GM19467 (cell line): ENCODE data around the gene CCL4.
"Not testable (repeated sequence)": the region's sequence is repeated elsewhere in the genome, so short reads cannot be mapped to it uniquely, and the experiment has no call there.

Source experiments
- ATAC-seq: cut with Tn5 transposase; IDR thresholded peaks from one replicate; pipeline ENCODE4 v1.9.1; 2021; ENCODE audit warnings: mild to moderate bottlenecking, moderate library complexity; ENCODE audit not compliant: unreplicated experiment

CCL4 gene

DNA sequence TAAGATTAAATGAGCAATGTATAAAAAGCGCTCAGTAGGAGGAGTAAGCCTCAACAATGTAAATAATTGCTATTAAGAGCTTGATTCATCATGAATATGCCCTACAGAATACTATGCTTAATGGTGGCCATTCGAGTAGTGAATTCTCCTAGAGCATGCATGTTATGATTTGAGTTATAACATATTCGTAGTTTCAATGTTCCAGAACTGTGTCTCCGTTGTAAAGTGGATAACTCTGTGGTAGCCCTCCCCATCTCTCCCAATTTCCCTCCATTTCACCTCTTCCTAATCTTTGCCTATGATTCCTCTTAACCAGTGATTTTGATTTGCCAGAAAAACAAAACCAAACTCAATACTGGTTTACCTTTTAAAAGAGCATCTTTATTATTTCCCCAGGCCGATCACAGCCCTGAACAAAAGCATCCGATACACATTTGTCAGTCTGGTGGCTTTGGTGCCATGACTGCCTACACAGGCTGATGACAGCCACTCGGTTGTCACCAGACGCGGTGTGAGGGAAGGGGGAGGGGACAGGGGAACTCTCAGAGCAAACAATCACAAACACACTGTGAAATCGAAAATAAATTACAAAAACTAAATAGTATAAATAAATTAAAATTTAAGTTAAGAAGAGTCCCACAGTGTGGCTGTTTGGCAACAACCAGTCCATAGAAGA, 15.6 kb upstream of the CCL4 start:
- not testable (repeated sequence) for ATAC-seq

DNA sequence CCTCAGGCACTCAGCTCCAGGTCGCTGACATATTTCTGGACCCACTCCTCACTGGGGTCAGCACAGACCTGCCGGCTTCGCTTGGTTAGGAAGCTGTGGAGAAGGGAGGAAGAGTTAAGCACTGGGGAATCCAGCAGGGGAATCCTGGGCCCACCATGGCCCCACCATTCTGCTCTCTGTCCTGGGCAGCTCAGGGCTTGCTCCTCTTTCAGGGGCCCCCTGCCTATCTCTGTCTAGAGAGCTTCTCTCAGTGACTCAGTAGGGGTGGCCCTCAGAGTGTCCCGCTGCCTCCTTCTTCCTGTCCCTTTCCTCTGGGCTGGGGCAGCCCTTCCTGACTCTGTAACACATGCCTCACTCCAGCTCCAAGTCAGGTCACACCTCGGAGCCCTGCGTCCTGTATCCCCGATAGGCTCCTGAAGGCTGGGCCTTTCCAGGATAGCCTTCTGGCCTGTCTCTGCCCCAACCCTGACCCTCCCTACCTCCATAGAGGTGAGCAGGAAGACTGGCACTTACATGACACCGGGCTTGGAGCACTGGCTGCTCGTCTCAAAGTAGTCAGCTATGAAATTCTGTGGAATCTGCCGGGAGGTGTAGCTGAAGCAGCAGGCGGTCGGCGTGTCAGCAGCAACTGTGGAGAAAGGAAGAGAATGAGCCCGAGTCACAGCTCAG, 14.8 kb upstream of the CCL4 start:
- no peak for ATAC-seq

DNA sequence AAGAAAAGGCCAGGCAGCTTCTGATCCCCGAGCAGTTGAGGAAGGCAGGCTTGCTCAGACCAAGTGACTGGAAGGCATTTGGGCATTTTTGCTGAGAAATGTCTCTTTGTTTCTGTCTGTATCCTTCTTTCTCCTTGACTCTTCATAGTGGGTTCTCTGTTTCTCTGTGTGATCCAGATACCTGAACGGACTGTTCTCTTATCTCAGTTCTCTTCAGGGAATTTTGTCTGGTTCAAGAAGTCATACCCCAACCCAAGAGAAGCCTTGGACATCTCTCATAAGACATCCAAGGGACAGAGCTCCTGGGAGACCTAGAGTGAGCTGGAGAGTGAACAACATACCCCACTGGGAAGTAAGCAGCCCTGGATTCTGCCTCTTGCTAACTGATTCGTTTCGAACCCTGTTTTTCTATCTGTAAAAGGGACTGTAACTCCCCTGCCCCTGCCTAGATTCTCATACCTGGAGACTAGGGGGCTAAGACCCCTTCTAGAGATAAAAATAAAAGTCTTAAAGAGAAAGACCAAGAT, 14.2 kb upstream of the CCL4 start:
- ATAC-seq: no peak

DNA sequence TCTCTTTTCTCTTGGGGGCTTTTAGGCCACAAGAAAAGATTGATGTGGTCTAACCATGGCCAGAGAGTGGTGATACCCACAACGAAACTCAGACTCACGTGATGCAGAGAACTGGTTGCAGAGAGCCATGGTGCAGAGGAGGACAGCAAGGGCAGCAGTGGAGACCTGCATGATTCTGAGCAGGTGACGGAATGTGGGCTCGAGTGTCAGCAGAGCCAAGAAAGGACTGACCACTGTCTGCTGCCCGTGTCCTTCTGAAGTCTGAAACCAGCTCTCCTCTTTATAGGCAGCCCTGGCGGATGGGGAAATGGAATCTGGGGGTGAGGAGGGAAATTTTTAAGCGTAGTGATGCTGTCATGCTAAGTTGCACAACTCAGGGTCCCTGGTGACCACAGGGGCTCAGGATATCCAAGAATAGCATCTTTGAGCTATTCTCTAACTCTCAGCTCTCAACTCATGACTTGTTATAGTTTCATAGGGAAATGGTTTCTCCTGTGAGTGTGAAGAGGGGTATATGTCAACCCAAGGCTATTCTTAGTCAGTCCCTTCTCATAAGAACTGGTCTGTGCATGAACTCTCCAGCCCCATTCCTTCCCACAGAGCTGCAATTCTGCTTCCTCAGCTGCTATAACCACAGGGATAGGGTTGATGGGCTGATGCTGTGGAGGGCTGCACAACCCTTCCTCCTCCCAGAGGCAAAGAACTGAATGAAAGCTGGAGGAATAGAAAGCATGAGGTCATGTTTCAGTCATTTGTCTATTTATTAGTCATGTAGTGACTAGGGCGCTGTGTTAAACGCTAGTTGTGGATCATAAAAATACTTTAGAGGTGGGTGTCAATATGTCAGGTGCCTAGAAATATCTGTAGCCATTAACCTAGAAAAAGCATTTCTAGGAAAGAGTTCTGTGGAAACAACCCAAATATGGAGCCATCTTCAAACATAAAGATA, 13.5 kb upstream of the CCL4 start, which contains the start of gene CCL3:
CCL3 (minus strand) TSS at position 256 of the 949 bp plus-strand sequence; CDS start at position 171, 85 bp downstream.
- peak; percentile 61 for ATAC-seq

DNA sequence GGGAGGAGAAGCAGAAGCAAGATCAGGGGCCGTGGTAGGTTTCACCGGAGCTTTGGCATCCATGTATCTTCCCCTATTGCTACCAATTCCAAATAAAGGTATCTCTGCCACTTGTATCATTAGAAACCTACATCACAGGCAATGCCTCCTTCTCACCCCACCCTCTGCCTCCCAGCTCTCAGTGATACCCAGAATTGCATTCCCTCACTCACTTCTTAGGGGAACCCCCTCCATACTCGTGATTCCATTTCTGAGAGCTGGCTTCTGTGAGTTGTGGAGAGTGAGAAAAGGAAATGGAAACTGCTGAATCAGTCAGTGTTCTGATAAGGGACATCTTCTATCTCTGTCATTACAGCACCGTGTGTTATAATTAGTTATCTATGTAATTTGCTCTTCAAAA, 11.4 kb upstream of the CCL4 start:
- no peak for ATAC-seq

DNA sequence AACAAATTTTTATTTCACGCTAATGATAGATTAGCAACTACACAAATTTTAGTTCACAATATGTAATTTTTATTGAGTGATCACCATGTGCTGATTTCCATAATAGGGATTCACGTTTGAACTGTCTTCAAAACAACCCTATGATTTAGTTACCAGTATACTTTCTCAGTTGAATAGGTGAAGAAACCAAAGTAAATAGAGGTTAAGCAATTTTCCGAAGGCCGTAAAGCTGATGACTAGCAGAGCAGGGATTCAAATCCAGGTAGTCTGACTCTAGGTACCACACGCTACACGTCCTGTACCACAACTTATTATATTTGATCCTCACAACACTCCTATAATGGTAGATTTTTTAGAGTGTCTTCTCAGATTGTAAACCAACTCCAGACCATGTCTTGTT, 10.9 kb upstream of the CCL4 start:
- ATAC-seq: not testable (repeated sequence)

DNA sequence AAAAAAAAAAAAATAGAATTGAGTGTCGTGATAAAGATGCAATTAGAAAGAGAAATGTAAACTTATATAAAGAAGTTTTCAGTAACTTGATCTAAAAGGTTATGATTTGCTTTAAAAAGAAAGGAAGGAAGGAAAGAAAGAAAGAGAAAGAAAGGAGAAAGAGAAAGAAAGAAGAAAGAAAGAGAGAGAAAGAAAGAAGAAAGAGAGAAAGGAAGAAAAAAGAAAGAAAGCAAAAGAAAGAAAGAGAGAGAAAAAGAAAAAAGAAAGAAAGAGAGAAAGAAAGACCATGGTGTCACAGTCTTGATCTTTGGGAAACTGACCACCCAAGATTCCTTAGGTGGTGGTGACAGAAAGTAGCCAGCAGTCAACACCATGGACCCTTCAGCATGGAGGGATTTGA, 9.4 kb upstream of the CCL4 start:
- no peak for ATAC-seq

DNA sequence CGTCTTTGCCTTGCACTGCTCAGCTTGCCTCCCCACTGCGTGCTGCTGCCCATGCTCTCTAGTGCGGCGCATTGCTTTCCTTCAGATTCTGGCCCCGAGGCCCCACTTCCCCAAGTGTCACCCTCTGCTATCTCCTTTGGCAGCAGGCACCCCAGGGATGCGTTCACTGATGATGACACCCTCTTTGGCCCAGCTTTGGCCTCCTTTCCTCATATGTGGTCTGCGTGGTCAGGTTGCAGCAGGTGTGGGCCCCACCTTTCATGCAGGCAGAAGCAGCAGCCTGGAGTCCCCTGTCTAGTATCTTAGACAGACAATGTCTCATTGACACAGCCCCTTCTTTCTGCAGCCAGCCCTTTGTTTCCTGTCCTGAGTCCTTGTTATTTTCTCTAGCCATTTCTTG, 8.9 kb upstream of the CCL4 start:
- ATAC-seq: no peak

DNA sequence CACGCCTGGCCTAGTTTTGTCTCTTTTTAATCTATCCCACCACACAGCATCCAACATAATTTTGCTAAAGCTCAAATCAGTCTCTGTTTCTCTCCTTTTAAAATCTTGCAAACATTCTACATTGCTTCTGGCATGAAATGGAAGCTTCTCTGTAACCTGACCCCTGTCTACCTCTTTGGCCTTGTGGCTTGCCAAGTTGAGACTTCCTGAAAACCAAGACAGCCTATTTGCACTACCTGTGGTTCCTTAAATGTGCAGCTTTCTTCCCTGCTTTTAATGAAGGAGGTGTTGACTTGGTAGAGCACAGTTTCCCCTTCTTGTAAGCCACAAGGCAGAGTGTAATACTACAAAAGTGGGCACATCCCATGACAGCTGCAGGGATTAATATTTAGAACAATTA, 7.6 kb upstream of the CCL4 start:
- no peak for ATAC-seq

DNA sequence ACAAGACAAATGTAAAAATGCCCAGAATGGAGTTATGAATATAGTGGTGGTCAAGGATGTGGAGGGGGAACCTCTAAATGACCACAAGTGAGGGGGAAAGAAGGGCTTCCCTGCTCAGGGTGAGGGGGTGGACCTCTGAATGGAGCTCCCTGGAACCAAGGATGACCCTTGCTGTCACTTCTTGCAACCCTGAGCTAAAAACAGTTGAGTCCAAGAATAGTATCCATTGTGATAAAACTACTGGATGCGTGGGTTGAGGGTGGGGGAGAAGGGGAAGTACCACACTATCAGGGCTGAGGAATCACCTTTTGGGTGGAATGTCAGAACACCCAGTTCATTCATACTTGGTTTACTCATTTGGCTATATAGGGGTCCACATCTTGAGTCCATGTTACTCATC, 4.6 kb upstream of the CCL4 start:
- not testable (repeated sequence) for ATAC-seq

DNA sequence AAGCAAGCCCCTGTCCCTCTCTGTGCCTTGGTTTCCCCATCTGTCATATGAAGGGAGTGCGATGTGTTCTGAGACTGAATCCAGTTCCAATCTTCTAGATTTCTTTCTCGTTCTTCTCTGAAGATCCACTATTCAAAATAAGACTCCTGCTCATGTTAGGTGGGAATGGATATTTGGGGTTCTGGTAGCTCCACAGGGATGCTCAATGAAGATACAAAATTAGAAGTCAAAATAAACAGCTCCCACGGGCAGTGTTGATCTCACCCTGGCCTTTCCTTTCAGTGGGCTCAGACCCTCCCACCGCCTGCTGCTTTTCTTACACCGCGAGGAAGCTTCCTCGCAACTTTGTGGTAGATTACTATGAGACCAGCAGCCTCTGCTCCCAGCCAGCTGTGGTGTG, 619 bp downstream of the CCL4 start:
- ATAC-seq: not testable (repeated sequence)

DNA sequence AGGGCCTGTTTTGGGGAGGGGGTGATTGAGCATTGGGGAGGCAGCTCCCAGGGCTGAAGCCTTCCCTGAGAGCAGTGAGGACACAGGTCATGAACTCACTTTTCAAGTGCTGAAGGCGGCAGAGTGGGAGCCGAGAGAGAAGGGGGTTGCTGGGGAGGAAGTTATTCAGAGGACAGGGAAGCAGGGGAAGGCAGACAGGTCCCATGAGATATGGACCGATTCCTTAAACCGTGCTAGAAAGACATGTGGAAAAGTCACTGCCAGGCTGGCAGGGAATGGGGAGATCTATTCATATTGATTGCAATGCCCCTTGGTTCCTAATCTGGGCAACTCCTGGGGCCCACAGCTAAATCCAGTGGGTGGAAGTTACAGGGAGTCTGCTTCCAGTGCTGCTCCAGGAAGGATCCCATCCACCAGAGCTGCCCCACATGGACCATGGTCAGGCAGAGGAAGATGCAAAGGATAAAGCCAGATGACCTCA, 1.1 kb downstream of the CCL4 start:
- no peak for ATAC-seq

DNA sequence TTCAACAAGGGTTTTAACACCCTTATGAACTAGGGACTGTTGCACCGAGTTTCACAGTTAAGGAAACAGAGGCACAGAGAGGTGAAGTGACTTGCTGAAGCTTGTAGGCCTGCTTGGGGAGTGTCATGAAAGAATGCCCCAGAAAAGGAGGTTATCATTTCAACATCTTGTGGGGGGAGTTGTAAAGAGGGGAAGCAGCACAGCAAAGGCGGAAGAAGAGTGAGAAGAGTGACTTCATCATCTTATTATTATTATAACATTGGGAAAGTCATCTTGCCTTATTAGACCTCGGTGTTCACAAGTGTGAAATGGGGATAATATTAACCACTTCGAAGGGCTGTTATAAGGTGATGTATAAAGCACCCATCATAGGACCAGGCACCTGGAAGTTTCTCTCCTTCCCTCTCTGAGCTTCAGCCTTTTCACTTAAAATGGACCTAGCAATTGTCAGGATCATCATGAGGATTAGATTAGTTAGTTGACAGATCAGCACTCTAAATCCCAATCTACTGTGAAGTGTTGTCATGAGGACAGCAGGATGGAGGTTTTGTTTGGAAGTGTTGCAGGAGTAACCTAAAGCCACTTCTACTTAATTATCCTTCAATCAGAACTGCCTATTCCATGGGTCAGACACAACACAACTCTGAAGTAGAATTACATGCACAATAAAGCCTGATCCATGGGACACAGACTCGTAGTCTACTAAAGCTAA, 2.3 kb downstream of the CCL4 start:
- ATAC-seq: no peak

DNA sequence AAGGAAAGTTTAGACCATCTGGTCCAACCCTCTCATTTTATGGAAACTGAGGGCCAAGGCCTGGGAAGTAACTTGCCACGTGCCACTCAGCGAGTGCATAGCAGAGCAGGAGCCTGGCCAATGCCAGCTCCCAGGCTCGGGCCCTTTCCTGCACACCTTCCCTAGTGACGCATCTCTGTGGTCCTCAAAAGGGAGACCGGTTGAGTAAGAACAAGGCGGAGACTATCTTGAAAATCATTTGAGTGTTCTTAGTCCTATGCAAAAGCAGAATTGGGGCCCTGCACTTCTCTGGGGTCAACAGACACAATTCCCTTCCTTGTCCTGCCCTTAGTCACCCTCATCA, 2.8 kb downstream of the CCL4 start:
- no peak for ATAC-seq

DNA sequence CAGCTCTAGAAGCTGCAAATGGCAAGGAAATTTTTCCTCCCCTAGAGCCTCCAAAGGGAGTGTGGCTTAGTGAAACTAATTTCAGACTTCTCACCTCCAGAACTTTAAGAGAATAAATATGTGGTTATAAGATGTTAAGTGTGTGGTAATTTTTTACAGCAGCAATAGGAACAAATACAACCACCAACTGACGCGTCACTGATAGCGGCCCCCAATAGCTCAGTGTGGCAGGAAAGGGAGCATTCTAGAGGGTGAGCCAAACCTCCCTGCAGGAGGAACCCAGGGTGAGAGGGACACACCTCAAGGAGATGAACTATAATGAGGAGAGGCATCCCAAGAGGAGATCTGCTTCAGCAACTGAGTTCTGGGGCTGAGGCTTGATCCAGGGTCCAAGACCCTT, 4.0 kb downstream of the CCL4 start:
- ATAC-seq: no peak

DNA sequence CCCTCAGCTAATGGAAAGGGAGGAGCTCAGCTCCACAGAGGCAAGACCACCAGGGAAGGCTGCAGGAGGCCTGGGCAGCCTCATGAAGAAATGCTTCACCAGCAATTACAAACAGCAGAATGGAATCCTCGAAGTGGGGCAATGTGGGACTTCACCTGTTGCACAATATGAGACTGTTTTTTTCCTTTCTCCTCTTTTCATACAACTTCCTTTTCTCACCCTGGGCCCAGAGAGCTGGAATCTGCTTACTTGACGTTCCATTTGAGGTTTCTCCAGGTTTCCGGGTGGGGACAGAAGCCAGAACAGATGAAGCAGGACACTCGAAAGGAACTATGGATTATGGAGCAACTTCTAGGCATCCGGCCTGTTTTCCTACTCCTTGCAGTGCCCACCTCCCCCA, 4.6 kb downstream of the CCL4 start:
- ATAC-seq: not testable (repeated sequence)

DNA sequence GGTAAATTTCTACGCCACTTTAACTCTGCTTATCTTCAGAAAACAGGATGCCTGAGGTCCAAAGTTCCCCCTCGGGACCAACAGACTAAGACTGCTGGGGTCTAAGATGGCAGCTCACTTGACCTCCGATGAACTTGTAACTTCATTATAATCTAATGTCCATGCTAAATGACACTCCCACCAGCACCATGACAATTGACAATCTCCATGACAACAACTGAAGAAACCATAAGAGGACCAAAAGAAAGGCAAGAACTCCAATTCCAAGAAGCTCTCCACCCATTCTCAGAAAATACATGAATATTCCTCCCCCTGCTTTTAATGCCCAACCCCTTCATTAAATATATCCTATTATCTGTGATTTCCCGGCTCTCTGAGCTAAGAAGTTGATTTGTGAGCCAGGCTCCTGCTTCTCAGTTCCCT, 7.5 kb downstream of the CCL4 start:
- ATAC-seq: no peak

DNA sequence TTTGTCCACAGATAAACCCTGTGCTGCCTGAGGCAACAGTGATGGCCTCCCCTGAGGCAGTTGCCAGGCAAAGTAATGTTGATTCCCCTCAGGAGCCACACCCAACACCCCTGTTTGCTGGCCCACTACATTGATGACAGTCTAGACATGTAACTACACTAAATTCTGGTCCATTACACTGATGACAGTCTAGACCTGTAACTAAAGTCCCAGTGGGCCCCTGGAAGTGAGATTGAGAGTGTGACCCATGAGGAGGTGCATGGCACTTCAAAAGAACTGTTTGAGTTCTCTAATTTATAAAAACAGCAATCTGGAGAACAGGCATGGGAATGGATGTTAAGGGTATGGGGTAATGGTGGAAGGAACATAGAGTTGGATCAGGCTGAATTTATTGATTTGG, 8.9 kb downstream of the CCL4 start:
- ATAC-seq: no peak

DNA sequence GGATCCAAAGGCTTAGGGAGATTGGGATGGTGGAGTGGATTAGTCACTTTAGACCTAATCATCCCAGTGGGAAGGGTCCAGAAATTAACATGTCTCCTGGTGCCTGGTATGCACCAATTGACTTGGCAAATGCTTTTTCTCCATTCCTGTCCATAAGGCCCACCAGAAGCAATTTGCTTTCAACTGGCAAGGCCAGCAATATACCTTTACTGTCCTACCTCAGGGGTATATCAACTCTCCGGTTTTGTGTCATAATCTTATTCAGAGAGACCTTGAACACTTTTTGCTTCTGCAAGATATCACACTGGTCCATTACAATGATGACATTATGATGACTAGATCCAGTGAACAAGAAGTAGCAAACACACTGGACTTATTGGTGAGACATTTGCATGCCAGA, 9.5 kb downstream of the CCL4 start:
- not testable (repeated sequence) for ATAC-seq

DNA sequence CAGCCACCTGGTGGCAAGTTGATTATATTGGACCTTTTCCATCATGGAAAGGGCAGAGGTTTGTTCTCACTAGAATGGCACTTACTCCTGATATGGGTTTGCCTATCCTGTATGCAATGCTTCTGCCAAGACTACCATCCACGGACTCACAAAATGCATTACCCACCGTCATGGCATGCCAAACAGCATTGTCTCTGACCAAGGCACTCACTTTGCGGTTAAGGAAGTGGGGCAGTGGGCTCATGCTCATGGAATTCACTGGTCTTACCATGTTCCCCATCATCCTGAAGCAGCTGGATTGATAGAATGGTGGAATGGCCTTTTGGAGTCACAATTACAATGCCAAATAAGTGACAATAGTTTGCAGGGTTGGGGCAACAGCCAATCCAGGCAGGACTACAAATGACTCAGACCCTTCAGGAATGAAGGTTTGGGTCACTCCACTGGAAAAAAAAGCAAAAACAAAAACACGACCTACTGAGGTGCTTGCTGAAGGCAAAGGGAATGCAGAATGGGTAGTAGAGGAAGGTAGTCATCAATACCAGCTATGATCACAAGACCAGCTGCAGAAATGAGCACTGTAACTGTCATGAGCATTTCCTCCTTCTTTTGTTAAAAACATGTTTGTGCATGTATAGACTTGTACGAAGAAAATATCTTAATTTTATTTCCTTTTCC, 11.5 kb downstream of the CCL4 start:
- ATAC-seq: not testable (repeated sequence)
